ENCODE results near the gene COL6A2.

DNA sequence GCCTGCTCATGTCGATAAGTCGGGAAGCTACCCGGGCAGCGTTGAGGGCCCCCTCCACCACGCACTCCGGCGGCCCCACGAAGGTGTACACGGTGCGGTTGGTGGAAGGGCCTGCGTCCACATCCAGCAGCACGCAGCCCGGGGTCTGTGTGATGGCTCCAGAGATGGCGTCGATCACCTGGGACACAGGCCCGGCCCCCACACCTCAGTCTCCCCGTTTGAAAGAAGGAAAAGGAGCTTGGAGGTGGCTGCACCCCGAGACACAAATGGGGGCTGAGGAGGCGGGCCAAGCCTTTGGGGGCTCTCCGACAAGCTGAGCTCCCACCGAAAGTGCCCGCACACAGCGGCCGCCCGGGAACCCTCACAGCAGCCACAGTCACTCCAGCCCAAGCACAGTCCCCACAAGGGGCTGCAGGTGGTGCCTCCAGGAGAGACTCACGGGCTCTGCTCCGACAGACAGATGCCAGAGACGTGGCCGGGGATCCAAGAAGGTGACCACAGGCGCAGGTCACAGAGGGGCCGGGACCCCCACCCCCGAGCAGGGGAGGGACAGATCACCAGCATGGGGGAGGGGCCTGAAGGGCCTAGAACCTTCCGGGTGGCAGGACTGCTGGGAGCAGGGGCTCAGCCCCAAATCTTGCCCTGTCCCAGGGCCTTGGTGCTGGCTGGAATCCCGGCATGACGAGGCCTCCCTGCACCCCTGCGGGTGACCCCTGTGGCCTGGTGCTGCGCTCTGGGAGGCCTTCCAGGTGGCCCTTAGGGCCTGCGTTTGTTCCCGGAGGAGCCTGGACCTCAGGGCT, 56.4 kb downstream of the COL6A2 start:
- TF ChIP-seq, protein P1, sequence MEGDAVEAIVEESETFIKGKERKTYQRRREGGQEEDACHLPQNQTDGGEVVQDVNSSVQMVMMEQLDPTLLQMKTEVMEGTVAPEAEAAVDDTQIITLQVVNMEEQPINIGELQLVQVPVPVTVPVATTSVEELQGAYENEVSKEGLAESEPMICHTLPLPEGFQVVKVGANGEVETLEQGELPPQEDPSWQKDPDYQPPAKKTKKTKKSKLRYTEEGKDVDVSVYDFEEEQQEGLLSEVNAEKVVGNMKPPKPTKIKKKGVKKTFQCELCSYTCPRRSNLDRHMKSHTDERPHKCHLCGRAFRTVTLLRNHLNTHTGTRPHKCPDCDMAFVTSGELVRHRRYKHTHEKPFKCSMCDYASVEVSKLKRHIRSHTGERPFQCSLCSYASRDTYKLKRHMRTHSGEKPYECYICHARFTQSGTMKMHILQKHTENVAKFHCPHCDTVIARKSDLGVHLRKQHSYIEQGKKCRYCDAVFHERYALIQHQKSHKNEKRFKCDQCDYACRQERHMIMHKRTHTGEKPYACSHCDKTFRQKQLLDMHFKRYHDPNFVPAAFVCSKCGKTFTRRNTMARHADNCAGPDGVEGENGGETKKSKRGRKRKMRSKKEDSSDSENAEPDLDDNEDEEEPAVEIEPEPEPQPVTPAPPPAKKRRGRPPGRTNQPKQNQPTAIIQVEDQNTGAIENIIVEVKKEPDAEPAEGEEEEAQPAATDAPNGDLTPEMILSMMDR (IDR thresholded peaks at IDR 0.05): no peak
- TF ChIP-seq EZH2 (IDR thresholded peaks at IDR 0.05; ENCODE audit: borderline replicate concordance, insufficient read depth, low read depth, low read length, poor library complexity, severe bottlenecking): no peak

Data from B cell (primary cell).